Measurements from ENCODE around the gene ABLIM2.

Gene ABLIM2

DNA sequence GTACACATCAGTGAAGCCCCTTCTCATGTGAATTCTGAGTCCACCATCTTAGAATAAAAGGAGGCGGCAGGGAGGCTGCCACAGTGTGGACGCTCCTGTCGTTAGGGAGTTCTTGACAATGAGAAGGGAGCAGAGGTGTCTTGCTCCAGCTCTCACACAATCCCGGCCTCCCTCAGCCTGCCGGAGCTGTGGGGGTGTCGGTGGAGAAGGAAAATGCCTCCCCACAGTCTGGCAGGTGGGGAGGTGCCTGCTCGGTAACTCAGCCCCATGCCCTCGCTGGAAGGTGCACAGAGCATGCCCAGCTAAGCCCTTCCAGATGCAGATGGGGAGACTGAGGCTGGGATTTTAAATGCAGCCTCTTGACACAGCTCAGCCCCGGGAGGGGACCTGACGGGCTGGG is 20.5 kb upstream of the ABLIM2 start:
- TF ChIP-seq, protein P1, sequence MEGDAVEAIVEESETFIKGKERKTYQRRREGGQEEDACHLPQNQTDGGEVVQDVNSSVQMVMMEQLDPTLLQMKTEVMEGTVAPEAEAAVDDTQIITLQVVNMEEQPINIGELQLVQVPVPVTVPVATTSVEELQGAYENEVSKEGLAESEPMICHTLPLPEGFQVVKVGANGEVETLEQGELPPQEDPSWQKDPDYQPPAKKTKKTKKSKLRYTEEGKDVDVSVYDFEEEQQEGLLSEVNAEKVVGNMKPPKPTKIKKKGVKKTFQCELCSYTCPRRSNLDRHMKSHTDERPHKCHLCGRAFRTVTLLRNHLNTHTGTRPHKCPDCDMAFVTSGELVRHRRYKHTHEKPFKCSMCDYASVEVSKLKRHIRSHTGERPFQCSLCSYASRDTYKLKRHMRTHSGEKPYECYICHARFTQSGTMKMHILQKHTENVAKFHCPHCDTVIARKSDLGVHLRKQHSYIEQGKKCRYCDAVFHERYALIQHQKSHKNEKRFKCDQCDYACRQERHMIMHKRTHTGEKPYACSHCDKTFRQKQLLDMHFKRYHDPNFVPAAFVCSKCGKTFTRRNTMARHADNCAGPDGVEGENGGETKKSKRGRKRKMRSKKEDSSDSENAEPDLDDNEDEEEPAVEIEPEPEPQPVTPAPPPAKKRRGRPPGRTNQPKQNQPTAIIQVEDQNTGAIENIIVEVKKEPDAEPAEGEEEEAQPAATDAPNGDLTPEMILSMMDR (IDR thresholded peaks at IDR 0.05; ENCODE audit: low read depth, low read length) = no peak
- H3K4me3 ChIP-seq (ENCODE audit: low read depth, low read length) = no peak overlapping the region

DNA sequence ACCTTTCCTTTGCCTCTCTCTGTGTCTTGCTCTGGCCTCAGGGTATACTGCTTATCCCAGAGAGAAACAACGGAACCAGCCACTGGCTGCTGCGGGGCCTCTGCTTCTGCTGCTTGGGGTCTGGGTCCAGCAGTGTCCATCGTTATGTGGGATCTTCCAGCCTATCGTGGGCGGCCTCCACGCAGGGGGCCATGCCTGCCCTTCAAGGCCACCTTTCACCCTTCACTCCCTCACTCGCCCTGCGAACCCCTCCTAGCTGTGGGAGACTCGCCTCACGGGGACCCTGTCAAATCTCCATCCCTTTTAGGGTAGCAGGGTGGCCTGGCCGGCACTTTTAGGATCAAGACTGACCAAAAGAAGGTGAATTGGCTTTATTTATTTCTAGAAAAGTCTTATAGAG is 19.3 kb upstream of the ABLIM2 start:
- TF ChIP-seq, protein P1 (IDR thresholded peaks at IDR 0.05; ENCODE audit: low read depth, low read length) = no peak
- H3K4me3 ChIP-seq (ENCODE audit: low read depth, low read length) = no peak overlapping the region

DNA sequence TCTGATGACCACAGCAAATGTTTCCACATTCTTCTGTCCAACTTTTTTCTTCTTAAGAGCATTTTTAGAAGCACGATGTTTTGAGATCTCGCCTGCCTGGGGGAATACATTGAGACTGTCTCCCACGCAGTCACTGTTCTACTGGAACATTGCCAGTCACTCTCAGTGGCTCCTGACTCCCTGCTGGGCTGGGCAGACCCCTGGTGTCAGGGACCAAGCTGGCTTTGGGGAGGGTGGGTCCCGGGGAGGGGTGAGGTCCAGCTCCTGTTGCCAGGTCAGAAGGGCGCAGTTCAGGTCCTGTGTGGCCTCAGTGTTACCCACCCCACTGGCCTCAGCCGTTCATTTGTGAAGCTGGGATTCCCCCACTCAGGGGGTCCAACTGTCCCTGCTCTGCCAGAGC is 18.9 kb upstream of the ABLIM2 start:
- H3K4me3 ChIP-seq (ENCODE audit: low read depth, low read length) = no peak overlapping the region
- TF ChIP-seq, protein P1 (IDR thresholded peaks at IDR 0.05; ENCODE audit: low read depth, low read length) = no peak

DNA sequence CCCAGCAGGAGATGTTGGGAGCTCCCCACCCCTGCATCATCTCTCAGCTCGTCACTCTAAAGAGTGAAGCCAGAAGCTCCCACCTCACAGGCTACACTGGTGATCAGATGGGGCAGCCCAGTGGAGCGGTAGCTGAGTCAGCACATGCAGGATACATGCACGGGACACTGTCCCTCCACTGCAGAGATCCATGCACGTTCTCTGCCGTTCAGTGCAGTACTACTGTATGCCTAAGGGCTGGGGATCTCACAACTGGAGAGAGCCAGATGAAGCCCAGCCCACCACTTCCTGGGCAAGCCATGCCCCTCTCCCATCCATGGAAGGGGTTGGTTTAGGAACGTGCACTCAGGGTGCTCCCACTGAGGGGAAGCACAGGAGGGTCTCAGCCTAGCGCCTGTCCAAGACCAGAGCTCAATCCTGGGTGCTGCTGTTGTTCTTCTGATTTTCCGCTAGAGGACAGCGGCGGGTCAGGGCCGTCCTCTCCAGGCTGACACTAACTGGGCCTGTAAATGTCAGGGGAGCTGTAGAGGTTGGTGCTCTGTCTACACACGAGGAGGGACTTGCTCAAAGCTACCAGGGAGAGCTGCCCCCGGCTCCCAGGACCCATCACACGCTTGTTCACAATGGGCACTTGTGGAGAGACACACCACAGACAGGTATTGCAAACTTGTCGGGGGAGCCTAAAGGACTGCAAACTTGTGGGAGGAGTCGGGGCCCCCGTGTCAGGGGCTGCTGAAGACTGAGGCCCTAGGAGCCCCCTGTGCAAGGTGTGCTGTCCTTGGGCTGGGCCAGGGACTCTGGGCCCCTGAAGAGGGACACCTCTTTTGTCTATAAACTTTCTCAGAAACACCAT is 18.2 kb upstream of the ABLIM2 start:
- H3K4me3 ChIP-seq (ENCODE audit: low read depth, low read length) = no peak overlapping the region
- TF ChIP-seq, protein P1 (IDR thresholded peaks at IDR 0.05; ENCODE audit: low read depth, low read length) = peak; percentile 97

DNA sequence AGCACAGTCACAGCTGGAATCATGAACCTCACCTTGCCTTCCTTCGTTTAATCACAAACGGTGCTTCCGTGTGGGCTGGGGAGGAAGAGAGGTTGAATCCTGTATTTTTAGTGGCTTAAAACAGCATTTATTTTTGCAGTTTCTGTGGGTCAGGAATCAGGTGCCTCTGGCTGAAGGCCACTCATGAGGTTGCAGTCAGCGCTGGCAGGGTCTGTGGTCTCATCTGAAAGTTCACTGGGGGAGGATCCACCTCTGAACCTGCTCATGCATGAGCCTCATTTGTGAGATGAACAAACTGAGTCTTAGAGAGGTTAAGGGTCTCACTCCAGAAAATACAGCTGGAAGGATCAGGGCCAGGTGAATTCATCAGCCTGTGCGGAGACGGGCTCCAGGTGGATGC is 17.1 kb upstream of the ABLIM2 start:
- TF ChIP-seq, protein P1 (IDR thresholded peaks at IDR 0.05; ENCODE audit: low read depth, low read length) = no peak
- no peak overlapping the region for H3K4me3 ChIP-seq (ENCODE audit: low read depth, low read length)

DNA sequence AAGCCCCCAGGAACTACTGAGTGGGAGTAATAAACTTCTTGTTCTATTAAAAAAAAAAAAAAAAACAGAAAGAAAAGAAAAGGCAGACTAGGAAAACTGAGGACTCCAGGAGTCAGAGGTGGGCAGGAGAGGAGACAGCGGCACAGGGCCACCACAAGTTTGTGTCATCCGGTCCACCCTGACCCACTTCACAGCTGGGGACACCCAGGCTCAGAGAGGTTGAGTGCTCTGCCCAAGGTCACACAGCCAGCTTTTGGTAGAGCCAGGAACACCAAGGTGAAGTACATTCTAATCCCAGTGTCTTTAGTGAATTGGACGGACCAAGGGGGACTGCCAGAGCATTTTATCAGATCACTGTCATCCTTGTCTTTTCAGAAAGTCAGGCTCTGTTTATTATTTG is 16.4 kb upstream of the ABLIM2 start:
- TF ChIP-seq, protein P1 (IDR thresholded peaks at IDR 0.05; ENCODE audit: low read depth, low read length) = no peak
- H3K4me3 ChIP-seq (ENCODE audit: low read depth, low read length) = no peak overlapping the region

DNA sequence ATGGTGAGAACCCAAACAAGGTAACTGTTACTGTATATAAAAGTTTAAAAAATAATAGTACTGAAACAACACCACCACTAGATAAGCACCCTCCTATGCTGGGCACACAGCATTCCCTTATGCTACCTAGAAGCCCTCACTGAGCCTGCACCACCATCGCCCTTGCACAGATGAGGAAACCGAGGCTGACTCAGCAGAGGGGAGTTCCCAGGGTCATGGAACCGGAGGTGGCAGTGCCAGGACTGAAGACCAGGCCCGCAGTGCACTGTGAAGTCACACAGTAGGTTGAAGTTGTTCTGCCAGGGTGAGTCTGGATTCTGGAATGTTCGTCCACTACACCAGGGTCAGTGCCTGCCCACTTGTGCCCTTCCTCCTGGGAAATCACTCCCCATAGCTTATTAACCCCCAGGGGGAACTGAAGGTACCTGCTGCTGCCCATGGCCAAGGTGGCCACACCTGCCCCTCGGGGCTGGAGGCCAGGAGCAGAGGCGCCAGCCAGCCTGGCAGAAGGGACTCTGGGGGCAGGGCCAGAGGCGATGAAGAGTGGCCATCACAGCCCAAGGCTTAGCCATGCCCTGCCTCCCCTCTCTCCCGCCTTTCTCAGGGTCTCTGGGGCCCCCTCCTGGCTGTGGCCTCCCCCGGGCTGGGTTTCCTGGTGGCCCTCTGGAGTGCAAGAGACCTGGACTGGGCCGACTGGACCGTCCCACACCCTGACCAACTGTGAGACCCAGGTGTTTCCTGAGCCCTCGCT is 15.1 kb upstream of the ABLIM2 start:
- TF ChIP-seq, protein P1 (IDR thresholded peaks at IDR 0.05; ENCODE audit: low read depth, low read length) = no peak

More for the DNA sequence above, 15.1 kb upstream of the ABLIM2 start:
- no peak overlapping the region for H3K4me3 ChIP-seq (ENCODE audit: low read depth, low read length)
